ENCODE measurements around the gene PDE5A. TPM values are rescaled to one million over a fixed set of nuclear protein-coding genes. Genes with fewer than 3 reads are reported as not detected.

The PDE5A gene
- total and polyA plus RNA-seq, 4 donors, result 3.8 to 121 (median 16.9) TPM

DNA sequence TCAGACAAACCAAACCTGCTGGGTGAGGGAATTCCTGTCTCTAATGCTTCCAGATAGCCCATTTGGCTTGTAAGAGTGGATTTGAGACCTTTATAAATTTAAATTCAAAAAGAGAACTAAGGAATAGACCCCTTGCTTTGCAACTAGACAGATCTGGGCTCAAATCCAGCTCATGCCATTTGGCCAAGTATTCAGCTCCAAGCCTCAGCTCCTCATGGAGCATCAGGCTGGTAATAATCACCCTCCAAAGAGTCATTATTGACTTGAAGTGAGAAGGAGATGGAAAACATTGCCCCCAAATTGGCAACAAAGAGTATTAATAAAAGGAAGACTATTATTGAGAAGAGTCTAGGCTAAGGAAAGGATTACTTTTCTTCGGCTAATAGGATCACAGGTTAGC lies 134.7 kb downstream of the PDE5A start:
- DNase-seq (peak in 2 of 3 donors; percentile 17 to 28), ATAC-seq (ENCODE audit: insufficient read depth, low FRiP score) (no peak)
- Histone ChIP-seq H3K4me3 (no peak overlapping the region), H3K4me1 (ENCODE audit: control insufficient read depth in 5 of 5, insufficient read depth in 5 of 5, low read length in 5 of 5) (peaks cover 0 to 3% (median 0%) of the 10 kb centered on the region in 5 donors), H3K9me3 (ENCODE audit: control insufficient read depth in 4 of 4, insufficient read depth in 3 of 4, low read length in 3 of 4) (no peaks in the 10 kb centered on the region), H3K9ac (ENCODE audit: insufficient read depth in 1 of 2, low read length in 2 of 2) (no peak overlapping the region), H3K27ac (ENCODE audit: low read depth in 1 of 2, low read length in 1 of 2) (no peak overlapping the region), H3K27me3 (ENCODE audit: control insufficient read depth in 3 of 3, insufficient read depth in 3 of 3, low read length in 2 of 3) (no peaks in the 10 kb centered on the region), H3K36me3 (ENCODE audit: control insufficient read depth in 4 of 4, insufficient read depth in 4 of 4, low read length in 4 of 4) (peaks cover 7 to 28% (median 9%) of the 10 kb centered on the region in 4 donors)
- TF ChIP-seq, protein P1, sequence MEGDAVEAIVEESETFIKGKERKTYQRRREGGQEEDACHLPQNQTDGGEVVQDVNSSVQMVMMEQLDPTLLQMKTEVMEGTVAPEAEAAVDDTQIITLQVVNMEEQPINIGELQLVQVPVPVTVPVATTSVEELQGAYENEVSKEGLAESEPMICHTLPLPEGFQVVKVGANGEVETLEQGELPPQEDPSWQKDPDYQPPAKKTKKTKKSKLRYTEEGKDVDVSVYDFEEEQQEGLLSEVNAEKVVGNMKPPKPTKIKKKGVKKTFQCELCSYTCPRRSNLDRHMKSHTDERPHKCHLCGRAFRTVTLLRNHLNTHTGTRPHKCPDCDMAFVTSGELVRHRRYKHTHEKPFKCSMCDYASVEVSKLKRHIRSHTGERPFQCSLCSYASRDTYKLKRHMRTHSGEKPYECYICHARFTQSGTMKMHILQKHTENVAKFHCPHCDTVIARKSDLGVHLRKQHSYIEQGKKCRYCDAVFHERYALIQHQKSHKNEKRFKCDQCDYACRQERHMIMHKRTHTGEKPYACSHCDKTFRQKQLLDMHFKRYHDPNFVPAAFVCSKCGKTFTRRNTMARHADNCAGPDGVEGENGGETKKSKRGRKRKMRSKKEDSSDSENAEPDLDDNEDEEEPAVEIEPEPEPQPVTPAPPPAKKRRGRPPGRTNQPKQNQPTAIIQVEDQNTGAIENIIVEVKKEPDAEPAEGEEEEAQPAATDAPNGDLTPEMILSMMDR (IDR thresholded peaks at IDR 0.05; ENCODE audit: control extremely low read depth, extremely low read depth), result no peak
- WGBS, 2 donors, result 96 to 97% methylated on average over 1 of the region's 1 CpG

DNA sequence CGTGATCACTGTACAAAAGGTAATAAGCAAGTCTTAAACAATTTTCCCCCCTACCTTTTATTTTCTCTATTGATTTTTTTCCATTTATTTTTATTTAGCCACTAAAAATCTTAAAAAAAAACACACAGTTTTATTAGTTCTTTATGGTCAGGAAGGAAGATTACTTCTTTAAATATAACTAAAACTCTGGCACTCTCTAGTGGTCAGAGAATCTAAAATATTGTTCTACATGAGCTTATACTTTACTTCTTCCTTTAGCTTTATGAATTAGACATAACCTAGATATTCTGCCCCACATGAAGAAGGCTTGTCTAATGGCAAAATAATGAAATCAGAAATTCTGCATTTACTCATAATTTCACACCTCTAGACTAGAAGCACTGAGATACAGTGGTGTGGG lies 135.2 kb downstream of the PDE5A start:
- no peaks in the 10 kb centered on the region for H3K9me3 ChIP-seq (ENCODE audit: control insufficient read depth in 4 of 4, insufficient read depth in 3 of 4, low read length in 3 of 4)
- WGBS, 2 donors, result 97 to 98% methylated on average over 1 of the region's 1 CpG

DNA sequence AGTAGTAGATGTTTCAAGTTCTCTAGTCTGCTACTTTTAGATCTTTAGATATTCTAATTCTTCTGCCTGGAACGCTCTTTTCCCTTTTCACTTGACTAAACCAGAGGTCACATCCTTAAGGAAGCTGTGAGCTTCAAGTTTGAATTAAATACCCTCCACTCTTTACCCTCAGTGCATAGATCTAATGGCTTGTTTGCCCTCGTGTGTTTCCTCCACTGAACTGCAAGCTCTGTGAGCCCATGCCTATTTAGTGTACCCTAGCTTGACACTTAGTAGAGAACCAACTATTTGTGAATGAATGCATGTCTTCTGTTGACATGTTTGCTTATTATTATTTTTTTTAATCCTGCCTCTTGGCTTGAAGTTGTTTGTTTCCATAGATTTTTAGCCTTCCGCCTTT lies 138.3 kb downstream of the PDE5A start:
- TF ChIP-seq, protein P1 (IDR thresholded peaks at IDR 0.05; ENCODE audit: control extremely low read depth, extremely low read depth), result no peak
- Histone ChIP-seq H3K27me3 (ENCODE audit: control insufficient read depth in 3 of 3, insufficient read depth in 3 of 3, low read length in 2 of 3) (no peaks in the 10 kb centered on the region), H3K27ac (ENCODE audit: low read depth in 1 of 2, low read length in 1 of 2) (no peak overlapping the region), H3K4me3 (no peak overlapping the region), H3K9ac (ENCODE audit: insufficient read depth in 1 of 2, low read length in 2 of 2) (no peak overlapping the region), H3K36me3 (ENCODE audit: control insufficient read depth in 4 of 4, insufficient read depth in 4 of 4, low read length in 4 of 4) (peaks cover 3 to 13% (median 7%) of the 10 kb centered on the region in 4 donors), H3K9me3 (ENCODE audit: control insufficient read depth in 4 of 4, insufficient read depth in 3 of 4, low read length in 3 of 4) (no peaks in the 10 kb centered on the region), H3K4me1 (ENCODE audit: control insufficient read depth in 5 of 5, insufficient read depth in 5 of 5, low read length in 5 of 5) (no peaks in the 10 kb centered on the region)
- 61 to 66% methylated on average over 3 of the region's 3 CpGs for WGBS, 2 donors
- DNase-seq, result peak in 2 of 3 donors; percentile 16 to 27
- ATAC-seq (ENCODE audit: insufficient read depth, low FRiP score), result no peak

More for the DNA sequence above, 135.2 kb downstream of the PDE5A start:
- ATAC-seq (ENCODE audit: insufficient read depth, low FRiP score), result no peak
- TF ChIP-seq, protein P1 (IDR thresholded peaks at IDR 0.05; ENCODE audit: control extremely low read depth, extremely low read depth), result no peak
- peaks cover 3 to 23% (median 7%) of the 10 kb centered on the region in 4 donors for H3K36me3 ChIP-seq (ENCODE audit: control insufficient read depth in 4 of 4, insufficient read depth in 4 of 4, low read length in 4 of 4)
- H3K27me3 ChIP-seq (ENCODE audit: control insufficient read depth in 3 of 3, insufficient read depth in 3 of 3, low read length in 2 of 3), result no peaks in the 10 kb centered on the region
- no peak overlapping the region for H3K9ac ChIP-seq (ENCODE audit: insufficient read depth in 1 of 2, low read length in 2 of 2)
- H3K4me3 ChIP-seq, result no peak overlapping the region
- peak in 2 of 3 donors; percentile 32 to 45 for DNase-seq
- no peak overlapping the region for H3K27ac ChIP-seq (ENCODE audit: low read depth in 1 of 2, low read length in 1 of 2)
- H3K4me1 ChIP-seq (ENCODE audit: control insufficient read depth in 5 of 5, insufficient read depth in 5 of 5, low read length in 5 of 5), result no peaks in the 10 kb centered on the region

DNA sequence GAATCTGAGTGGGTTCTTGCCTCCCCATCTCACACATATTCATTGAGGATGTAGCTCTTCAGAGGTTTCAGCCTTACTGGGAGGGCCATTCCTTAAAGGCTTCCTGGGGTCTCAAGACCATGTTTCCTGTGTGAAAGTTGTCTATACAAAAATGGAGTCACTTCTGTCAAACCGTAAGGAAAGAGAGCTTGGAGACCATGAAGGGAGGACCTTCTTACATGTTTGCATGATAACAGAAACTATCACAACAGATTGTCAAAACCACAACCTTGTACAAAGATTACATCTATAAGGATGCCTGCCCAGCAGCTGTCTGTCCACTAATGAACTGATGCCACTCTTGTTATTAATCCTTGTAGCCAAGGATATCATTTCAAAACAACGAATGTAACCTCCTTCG lies 139.3 kb downstream of the PDE5A start:
- DNase-seq, result no peak
- Histone ChIP-seq H3K4me1 (ENCODE audit: control insufficient read depth in 5 of 5, insufficient read depth in 5 of 5, low read length in 5 of 5) (no peaks in the 10 kb centered on the region), H3K9me3 (ENCODE audit: control insufficient read depth in 4 of 4, insufficient read depth in 3 of 4, low read length in 3 of 4) (no peaks in the 10 kb centered on the region), H3K36me3 (ENCODE audit: control insufficient read depth in 4 of 4, insufficient read depth in 4 of 4, low read length in 4 of 4) (peaks cover 0 to 7% (median 4%) of the 10 kb centered on the region in 4 donors), H3K27ac (ENCODE audit: low read depth in 1 of 2, low read length in 1 of 2) (no peak overlapping the region), H3K27me3 (ENCODE audit: control insufficient read depth in 3 of 3, insufficient read depth in 3 of 3, low read length in 2 of 3) (no peaks in the 10 kb centered on the region), H3K9ac (ENCODE audit: insufficient read depth in 1 of 2, low read length in 2 of 2) (no peak overlapping the region), H3K4me3 (no peak overlapping the region)
- no peak for ATAC-seq (ENCODE audit: insufficient read depth, low FRiP score)
- WGBS, 2 donors, result 82 to 94% methylated on average over 3 of the region's 3 CpGs
- TF ChIP-seq, protein P1 (IDR thresholded peaks at IDR 0.05; ENCODE audit: control extremely low read depth, extremely low read depth), result no peak

All from lung (tissue), 12 donors.